Upper lobe of left lung (tissue), 6 donors: ENCODE measurements around the gene PSMB3. TPM values are rescaled to one million over a fixed set of nuclear protein-coding genes. Genes with fewer than 3 reads are reported as not detected.

Source experiments
- ATAC-seq, 2 donors: fragments of 200-7000 bp; cut with Tn5 transposase; one replicate each; pipeline ENCODE4 v1.9.1; 2022; ENCODE audit warnings: mild to moderate bottlenecking in 2 of 2, moderate library complexity in 2 of 2; ENCODE audit not compliant: low FRiP score in 2 of 2
- DNase-seq, 2 donors: peaks; one replicate each; pipeline ENCODE4 v3.0.0-alpha.2; 2019 to 2020
- H3K27ac ChIP-seq, 4 donors: fragments of 200-600 bp; sonication (generic); one replicate each; pipeline ENCODE4 v1.5.1; 2016 to 2019
- H3K27me3 ChIP-seq, 4 donors: fragments of 200-600 bp; sonication (generic); one replicate each; pipeline ENCODE4 v1.5.1; 2017 to 2019
- H3K36me3 ChIP-seq, 4 donors: fragments of 200-600 bp; sonication (generic); one replicate each; pipeline ENCODE4 v1.5.1; 2016 to 2019
- H3K4me1 ChIP-seq, 4 donors: fragments of 200-600 bp; sonication (generic); one replicate each; pipeline ENCODE4 v1.5.1; 2018 to 2019
- H3K4me3 ChIP-seq, 4 donors: fragments of 200-600 bp; sonication (generic); one replicate each; pipeline ENCODE4 v1.5.1; 2017 to 2019; ENCODE audit warnings: mild to moderate bottlenecking in 2 of 4, moderate library complexity in 1 of 4
- H3K9me3 ChIP-seq, 4 donors: fragments of 200-600 bp; sonication (generic); one replicate each; pipeline ENCODE4 v1.5.1; 2018 to 2019
- CTCF ChIP-seq, 6 experiments: fragments of 450-650 bp in 4 of 6; fragments of 200-600 bp in 2 of 6; sonication (generic) in 2 of 6; IDR thresholded peaks; one replicate each; pipeline ENCODE4 v1.5.1; 2016 to 2019; ENCODE audit warnings: antibody characterized with exemption in 6 of 6
- EP300 ChIP-seq, 4 donors: sonication (generic); formaldehyde crosslinking; IDR thresholded peaks; one replicate each; pipeline ENCODE4 v1.5.1; 2017; ENCODE audit warnings: antibody characterized with exemption in 4 of 4, control low read depth in 2 of 4
- POLR2A ChIP-seq, 4 donors: fragments of 450-650 bp; IDR thresholded peaks; one replicate each; pipeline ENCODE4 v1.5.1; 2016 to 2017; ENCODE audit warnings: antibody characterized with exemption in 4 of 4, mild to moderate bottlenecking in 2 of 4
- POLR2AphosphoS5 ChIP-seq, 2 donors: sonication (generic); formaldehyde crosslinking; IDR thresholded peaks; one replicate each; pipeline ENCODE4 v1.5.1; 2017; ENCODE audit warnings: antibody characterized with exemption in 2 of 2
- WGBS, 2 donors: methylation state at CpG; one replicate each; pipeline ENCODE4 v1.1.5; 2017 to 2018; 5-methylcytosine and 5-hydroxymethylcytosine counted together
- total RNA-seq, 6 donors: library from RNA; depleted of rRNA in 4 of 6; stranded (reverse); fragments of >200 nt in 4 of 6; gene quantifications; one replicate each; pipeline versions ENCODE4 v1.1.0 to v1.2.1, GENCODE V29; 2016 to 2021
- donor health status: DM: no; HTN: no; CAD: no; lungs with moderate emphysema.
- donor health status: DM: no; HTN: yes; CAD: no; lungs with severe emphysema.

Gene PSMB3
- total RNA-seq, 6 donors from 2014 or later, result 61.8 to 157 (median 79.2) TPM

- Histone ChIP-seq H3K27ac (peak overlapping the region in 1 of 4 donors; percentile 91), H3K36me3 (peaks cover 0 to 47% (median 36%) of the 10 kb centered on the region in 4 donors), H3K4me3 (no peak overlapping the region), H3K4me1 (peaks cover 31 to 56% (median 41%) of the 10 kb centered on the region in 4 donors), H3K27me3 (no peaks in the 10 kb centered on the region), H3K9me3 (no peaks in the 10 kb centered on the region)
- TF ChIP-seq POLR2AphosphoS5 (IDR thresholded peaks at IDR 0.05), result no peak
- no peak for ATAC-seq
- 60 to 80% methylated on average over 7 to 9 of the region's 9 CpGs for WGBS, 2 donors
- no peak for DNase-seq
Observed at GRCh38 chr17:38733282-38733981, 19.1 kb upstream of the PSMB3 start.

DNA sequence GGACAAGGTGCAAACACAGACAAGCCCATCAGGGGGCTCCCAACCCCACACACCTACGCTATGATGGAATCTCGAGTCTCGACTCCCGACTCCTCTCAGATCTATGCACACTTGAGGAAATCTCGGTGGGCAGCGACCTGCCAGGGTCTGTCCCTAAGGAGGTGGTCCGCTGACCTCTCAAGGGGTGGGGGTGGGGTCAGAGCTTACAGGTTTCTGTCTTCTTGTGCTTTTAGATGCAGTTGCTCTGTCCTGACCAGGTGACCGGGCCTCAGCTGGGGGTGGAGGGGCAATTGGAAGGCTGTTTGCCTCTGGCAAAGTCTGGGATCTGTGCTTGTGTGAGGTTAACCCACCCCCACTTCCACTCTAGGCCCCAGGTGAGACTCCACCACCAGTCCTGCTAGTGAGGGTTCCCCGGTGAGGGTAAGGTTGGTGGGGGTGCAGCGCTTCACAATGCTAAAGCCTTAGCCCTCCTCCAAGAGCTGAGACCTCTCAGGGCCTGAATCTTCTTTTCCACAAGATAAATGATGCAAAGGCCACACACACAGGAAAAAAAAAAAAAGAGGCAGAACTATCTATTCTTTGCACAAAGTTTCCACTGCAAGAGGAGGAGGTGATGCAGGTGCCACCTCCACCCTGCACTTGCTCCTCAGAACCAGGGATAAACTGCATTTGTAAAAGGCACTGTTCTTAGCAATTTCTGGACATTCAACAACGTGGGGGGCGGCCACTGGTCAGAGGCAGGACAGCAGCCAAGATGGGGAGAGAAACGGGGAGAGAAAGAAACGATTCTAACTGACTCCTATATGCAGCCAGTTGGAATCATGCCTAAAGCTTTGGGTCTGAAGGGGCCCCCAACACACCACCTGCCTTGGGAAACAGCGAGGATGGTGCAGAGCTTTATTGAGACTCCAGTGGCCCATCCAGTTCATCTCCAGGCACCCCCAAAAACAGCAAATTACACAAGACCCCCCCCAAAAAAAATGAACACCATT lies 18.3 kb upstream of the PSMB3 start:
- TF ChIP-seq POLR2AphosphoS5 (IDR thresholded peaks at IDR 0.05) (no peak), EP300 (IDR thresholded peaks at IDR 0.05) (no peak), POLR2A (IDR thresholded peaks at IDR 0.05) (no peak), CTCF (IDR thresholded peaks at IDR 0.05) (no peak)
- DNase-seq, result no peak
- H3K4me3 ChIP-seq, result no peak overlapping the region
- no peak for ATAC-seq
- H3K4me1 ChIP-seq, result peaks cover 28 to 47% (median 33%) of the 10 kb centered on the region in 4 donors
- no peaks in the 10 kb centered on the region for H3K9me3 ChIP-seq
- peaks cover 0 to 56% (median 45%) of the 10 kb centered on the region in 4 donors for H3K36me3 ChIP-seq
- 66 to 73% methylated on average over 14 to 15 of the region's 15 CpGs for WGBS, 2 donors
- no peaks in the 10 kb centered on the region for H3K27me3 ChIP-seq
- peak overlapping the region in 1 of 4 donors; percentile 91 for H3K27ac ChIP-seq

GRCh38 chr17:38735161-38735997 lies 17.2 kb upstream of the PSMB3 start:
- peaks cover 3 to 63% (median 54%) of the 10 kb centered on the region in 4 donors for H3K36me3 ChIP-seq
- H3K27ac ChIP-seq, result peak overlapping the region in 2 of 4 donors; percentile 22 to 36
- peak in 1 of 2 donors; percentile 66 for DNase-seq
- no peak for TF ChIP-seq POLR2AphosphoS5 (IDR thresholded peaks at IDR 0.05)
- TF ChIP-seq CTCF (IDR thresholded peaks at IDR 0.05), result peak; percentile 93 to 95 (median 94)
- H3K9me3 ChIP-seq, result no peaks in the 10 kb centered on the region
- ATAC-seq, result peak in 1 of 2 donors; percentile 56
- WGBS, 2 donors, result 50 to 54% methylated on average over 23 of the region's 23 CpGs
- no peak overlapping the region for H3K4me3 ChIP-seq
- H3K4me1 ChIP-seq, result peaks cover 25 to 41% (median 28%) of the 10 kb centered on the region in 4 donors
- no peaks in the 10 kb centered on the region for H3K27me3 ChIP-seq

DNA sequence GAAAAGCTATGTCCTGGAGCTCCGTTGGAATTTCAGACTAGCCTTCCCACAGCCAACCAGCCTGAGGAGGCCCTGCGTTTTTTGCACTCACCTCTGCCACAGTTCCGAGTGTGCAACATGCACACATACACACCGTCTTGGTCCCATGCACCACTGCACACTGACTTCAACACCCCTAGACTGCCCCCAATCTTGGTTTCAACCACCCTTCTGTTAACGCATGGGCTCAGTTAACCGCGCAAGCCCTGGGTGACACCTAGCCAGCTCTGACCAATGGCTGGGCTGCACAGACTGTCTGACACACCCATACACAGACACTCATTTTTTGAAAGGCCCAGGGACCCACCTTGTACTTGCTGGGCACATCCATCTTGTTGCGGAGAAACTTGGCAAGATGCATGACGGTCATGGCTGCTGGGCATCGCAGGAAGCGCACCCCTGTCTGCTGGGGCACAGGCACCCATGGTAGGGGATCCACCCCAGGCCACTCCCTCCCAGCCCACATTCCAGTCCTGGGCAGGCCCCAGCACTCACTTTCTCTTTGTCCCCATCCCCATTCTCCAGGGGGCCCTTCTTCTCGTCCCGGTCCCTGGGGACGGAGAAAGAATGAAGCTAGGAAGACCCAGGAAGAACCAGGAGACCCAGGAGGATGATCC lies 14.4 kb upstream of the PSMB3 start:
- TF ChIP-seq POLR2AphosphoS5 (IDR thresholded peaks at IDR 0.05) (no peak), EP300 (IDR thresholded peaks at IDR 0.05) (no peak), POLR2A (IDR thresholded peaks at IDR 0.05) (no peak), CTCF (IDR thresholded peaks at IDR 0.05) (no peak)
- ATAC-seq (no peak), DNase-seq (no peak)
- Histone ChIP-seq H3K4me3 (no peak overlapping the region), H3K27me3 (no peaks in the 10 kb centered on the region), H3K36me3 (peaks cover 3 to 60% (median 47%) of the 10 kb centered on the region in 4 donors), H3K4me1 (peaks cover 23 to 36% (median 25%) of the 10 kb centered on the region in 4 donors), H3K9me3 (no peaks in the 10 kb centered on the region), H3K27ac (no peak overlapping the region)
- WGBS, 2 donors, result 88 to 92% methylated on average over 11 to 14 of the region's 14 CpGs
